K562 (cell line): ENCODE measurements around the gene HSF5.

Experiments
- BACH1 ChIP-seq: fragments of 200-800 bp; sonication (Bioruptor generic); IDR thresholded peaks from 2 replicates; pipeline ENCODE4 v1.6.1; 2016; ENCODE audit warnings: missing genetic modification characterization, missing compliant biosample characterization
- MBD1 ChIP-seq: fragments of 250-450 bp; sonication (Bioruptor Pico); IDR thresholded peaks from 2 replicates; pipeline ENCODE4 v1.8.0; 2022; ENCODE audit warnings: inconsistent platforms
- NCOA6 ChIP-seq: fragments of 450-650 bp; IDR thresholded peaks from 2 replicates; pipeline ENCODE4 v1.6.1; 2017; ENCODE audit warnings: mild to moderate bottlenecking

- TF ChIP-seq BACH1 (tag) (no peak), NCOA6 (no peak), MBD1 (CRISPR knock-in tag) (no peak)
Measured at GRCh38 chr17:58446086-58446485, 42.1 kb downstream of the HSF5 start.
